CD14-positive monocyte (primary cell): ENCODE results near the gene SLC19A3. TPM values are rescaled to one million over a fixed set of nuclear protein-coding genes. Genes with fewer than 3 reads are reported as not detected.

ENCODE experiments used
- DNase-seq, 3 donors: peaks; one replicate each; pipeline ENCODE4 v3.0.0-alpha.2; 2011 to 2022
- H2AFZ ChIP-seq: 2 replicates; pipeline ENCODE4 v1.6.0; 2012; ENCODE audit warnings: mild to moderate bottlenecking, low read depth, low read length, inconsistent platforms; ENCODE audit not compliant: insufficient read depth, poor library complexity, severe bottlenecking
- H3K27ac ChIP-seq, 2 donors: 1 replicate in 1 of 2; 2 replicates in 1 of 2; pipeline ENCODE4 v1.5.1; 2012 to 2013; ENCODE audit warnings: low read length in 2 of 2, control low read depth in 1 of 2, inconsistent platforms in 1 of 2, low read depth in 1 of 2, mild to moderate bottlenecking in 1 of 2
- H3K27me3 ChIP-seq, 2 donors: one replicate each; pipeline versions ENCODE4 v1.6.0 to v1.6.1; 2011 to 2013; ENCODE audit warnings: low read length in 2 of 2; ENCODE audit not compliant: control insufficient read depth in 2 of 2, insufficient read depth in 2 of 2
- H3K36me3 ChIP-seq, 2 donors: replicated peaks in 1 of 2; 1 replicate in 1 of 2; 2 replicates in 1 of 2; pipeline versions ENCODE4 v1.5.1 to v1.6.1; 2012 to 2013; ENCODE audit warnings: low read length in 2 of 2, control low read depth in 1 of 2, inconsistent platforms in 1 of 2, mild to moderate bottlenecking in 1 of 2; ENCODE audit not compliant: insufficient read depth in 2 of 2, control insufficient read depth in 1 of 2
- H3K4me1 ChIP-seq, 2 donors: 1 replicate in 1 of 2; 2 replicates in 1 of 2; pipeline versions ENCODE4 v1.5.1 to v1.6.1; 2012 to 2013; ENCODE audit warnings: low read length in 2 of 2, control low read depth in 1 of 2, inconsistent platforms in 1 of 2, mild to moderate bottlenecking in 1 of 2, moderate library complexity in 1 of 2; ENCODE audit not compliant: insufficient read depth in 2 of 2, control insufficient read depth in 1 of 2
- H3K4me2 ChIP-seq: replicated peaks from 2 replicates; pipeline ENCODE3; 2012; ENCODE audit warnings: low read length, moderate library complexity, mild to moderate bottlenecking; ENCODE audit not compliant: poor library complexity, severe bottlenecking; ENCODE audit errors: extremely low read depth
- H3K4me3 ChIP-seq, 3 experiments: fragments of 200-600 bp in 1 of 3; sonication (generic) in 1 of 3; replicated peaks in 1 of 3; 1 replicate in 2 of 3; 2 replicates in 1 of 3; pipeline ENCODE4 v1.5.1; 2011 to 2013; ENCODE audit warnings: low read length in 3 of 3, mild to moderate bottlenecking in 3 of 3, control low read depth in 2 of 3, low read depth in 2 of 3, inconsistent platforms in 1 of 3, moderate library complexity in 1 of 3
- H3K79me2 ChIP-seq: 2 replicates; pipeline ENCODE4 v1.6.0; 2012; ENCODE audit warnings: mild to moderate bottlenecking, control low read depth, inconsistent platforms, low read length, moderate library complexity; ENCODE audit not compliant: insufficient read depth
- H3K9ac ChIP-seq: 2 replicates; pipeline ENCODE4 v1.6.0; 2017; ENCODE audit warnings: low read length, mild to moderate bottlenecking; ENCODE audit not compliant: insufficient read depth, poor library complexity, severe bottlenecking
- H3K9me3 ChIP-seq, 2 donors: replicated peaks in 1 of 2; 1 replicate in 1 of 2; 2 replicates in 1 of 2; pipeline versions ENCODE4 v1.5.1 to v1.6.1; 2012 to 2013; ENCODE audit warnings: low read length in 2 of 2, control low read depth in 1 of 2; ENCODE audit not compliant: control insufficient read depth in 1 of 2, insufficient read depth in 1 of 2
- H4K20me1 ChIP-seq: 2 replicates; pipeline ENCODE4 v1.6.0; 2012; ENCODE audit warnings: mild to moderate bottlenecking, low read length, control low read depth, moderate library complexity; ENCODE audit not compliant: insufficient read depth
- H3K27ac Mint-ChIP-seq, 7 donors: one replicate each; pipeline ENCODE4 v1.8.0; 2020; ENCODE audit warnings: mild to moderate bottlenecking in 7 of 7, mixed read lengths in 7 of 7, moderate library complexity in 6 of 7, inconsistent platforms in 2 of 7
- H3K27me3 Mint-ChIP-seq, 3 donors: one replicate each; pipeline ENCODE4 v1.8.0; 2021 to 2022; ENCODE audit warnings: low read depth in 3 of 3, mild to moderate bottlenecking in 3 of 3, mixed read lengths in 3 of 3, moderate library complexity in 3 of 3, inconsistent platforms in 1 of 3
- H3K36me3 Mint-ChIP-seq, 2 donors: one replicate each; pipeline ENCODE4 v1.8.0; 2020; ENCODE audit warnings: mixed read lengths in 2 of 2, inconsistent platforms in 1 of 2, mild to moderate bottlenecking in 1 of 2
- H3K4me1 Mint-ChIP-seq: one replicate; pipeline ENCODE4 v1.8.0; 2020; ENCODE audit warnings: mild to moderate bottlenecking, mixed read lengths
- H3K4me3 Mint-ChIP-seq, 2 donors: one replicate each; pipeline ENCODE4 v1.8.0; 2020; ENCODE audit warnings: mild to moderate bottlenecking in 2 of 2, mixed read lengths in 2 of 2, moderate library complexity in 1 of 2
- H3K9me3 Mint-ChIP-seq, 7 donors: one replicate each; pipeline ENCODE4 v1.8.0; 2020 to 2022; ENCODE audit warnings: mixed read lengths in 7 of 7, mild to moderate bottlenecking in 6 of 7, moderate library complexity in 6 of 7, inconsistent platforms in 2 of 7
- CTCF ChIP-seq: fragments of 200-600 bp; IDR thresholded peaks from one replicate; pipeline ENCODE4 v1.8.0; 2022; ENCODE audit warnings: antibody characterized with exemption, mild to moderate bottlenecking
- WGBS: methylation state at CpG from one replicate; pipeline ENCODE4 v1.1.5; 2013; ENCODE audit warnings: missing lambda C conversion rate; ENCODE audit not compliant: insufficient coverage; 5-methylcytosine and 5-hydroxymethylcytosine counted together
- intact Hi-C, 2 donors: fragments of 100-400 bp; cut with micrococcal nuclease; formaldehyde crosslinking; loops; one replicate each; pipeline versions ENCODE4 v1.15.0 to v1.15.1; 2023
- polyA plus RNA-seq, 3 donors: library from polyadenylated mRNA; depleted of rRNA in 1 of 3; unstranded in 2 of 3; stranded (reverse) in 1 of 3; fragments of 300-500 nt in 2 of 3; fragments of >200 nt in 1 of 3; fragmentation: Illumina TruSeq in 2 of 3; gene quantifications; 1 replicate in 2 of 3; 2 replicates in 1 of 3; pipeline ENCODE4 v1.2.3, GENCODE V29; 2012 to 2021

The SLC19A3 gene
- polyA plus RNA-seq, 3 donors: not detected

DNA sequence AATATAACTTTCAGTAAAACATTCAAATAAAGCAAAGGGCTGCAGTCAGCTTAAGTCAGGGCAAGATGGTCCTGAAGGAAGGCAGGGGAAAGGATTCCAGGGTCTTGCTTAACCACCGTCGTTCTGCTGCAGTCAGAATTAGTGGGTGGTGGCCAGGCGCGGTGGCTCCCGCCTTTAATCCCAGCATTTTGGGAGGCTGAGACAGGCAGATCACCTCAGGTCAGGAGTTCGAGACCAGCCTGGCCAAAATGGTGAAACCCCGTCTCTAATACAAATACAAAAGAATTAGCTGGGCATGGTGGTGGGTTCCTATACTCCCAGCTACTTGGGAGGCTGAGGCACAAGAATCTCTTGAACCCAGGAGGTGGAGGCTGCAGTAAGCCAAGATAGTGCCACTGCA, 6.8 kb downstream of the SLC19A3 start:
- H3K9me3 Mint-ChIP-seq: no peaks in the 10 kb centered on the region
- WGBS: 95% methylated on average over 5 of the region's 7 CpGs
- no peak for TF ChIP-seq CTCF
- intact Hi-C loops: no loop called here
- no peaks in the 10 kb centered on the region for H3K79me2 ChIP-seq
- no peak overlapping the region for H3K4me2 ChIP-seq
- no peaks in the 10 kb centered on the region for H4K20me1 ChIP-seq
- no peak overlapping the region for H3K9ac ChIP-seq
- H3K4me3 ChIP-seq: no peak overlapping the region
- no peak overlapping the region for H3K27ac ChIP-seq
- no peaks in the 10 kb centered on the region for H3K36me3 ChIP-seq
- no peak overlapping the region for H3K27ac Mint-ChIP-seq
- no peak overlapping the region for H3K4me3 Mint-ChIP-seq
- H3K4me1 ChIP-seq: no peaks in the 10 kb centered on the region
- no peaks in the 10 kb centered on the region for H3K9me3 ChIP-seq
- H3K4me1 Mint-ChIP-seq: no peaks in the 10 kb centered on the region
- H3K27me3 Mint-ChIP-seq: peaks cover 4 to 13% (median 5%) of the 10 kb centered on the region in 3 donors
- no peak for DNase-seq
- H3K27me3 ChIP-seq: no peaks in the 10 kb centered on the region
- no peak overlapping the region for H2AFZ ChIP-seq
- no peaks in the 10 kb centered on the region for H3K36me3 Mint-ChIP-seq

DNA sequence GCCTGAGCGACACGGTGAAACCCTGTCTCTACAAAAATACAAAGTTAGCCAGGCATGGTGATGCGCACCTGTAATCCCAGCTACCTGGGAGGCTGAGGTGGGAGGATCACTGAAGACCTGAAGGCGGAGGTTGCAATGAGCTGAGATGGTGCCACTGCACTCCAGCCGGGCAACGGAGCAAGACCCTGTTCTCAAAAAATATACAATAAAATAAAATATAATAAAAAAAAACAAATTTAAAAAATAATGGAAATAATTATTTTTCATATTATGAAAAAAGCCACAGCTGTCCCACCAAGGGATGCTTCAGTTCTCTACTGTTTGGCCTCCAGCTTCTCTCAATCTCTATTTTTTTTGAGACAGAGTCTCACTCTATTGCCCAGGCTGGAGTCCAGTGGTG, 10.4 kb downstream of the SLC19A3 start:
- Histone ChIP-seq H3K79me2 (no peaks in the 10 kb centered on the region), H3K4me2 (no peak overlapping the region), H4K20me1 (no peaks in the 10 kb centered on the region), H3K9me3 (no peaks in the 10 kb centered on the region), H3K27ac (no peak overlapping the region), H2AFZ (no peak overlapping the region), H3K9ac (no peak overlapping the region), H3K27me3 (no peaks in the 10 kb centered on the region), H3K36me3 (no peaks in the 10 kb centered on the region), H3K4me1 (no peaks in the 10 kb centered on the region), H3K4me3 (no peak overlapping the region)
- no peak overlapping the region for H3K4me3 Mint-ChIP-seq
- H3K27me3 Mint-ChIP-seq: peaks cover 2 to 6% (median 4%) of the 10 kb centered on the region in 3 donors
- no peak overlapping the region for H3K27ac Mint-ChIP-seq
- peaks cover 0 to 2% (median 0%) of the 10 kb centered on the region in 7 donors for H3K9me3 Mint-ChIP-seq
- no peaks in the 10 kb centered on the region for H3K36me3 Mint-ChIP-seq
- DNase-seq: no peak
- no peak for TF ChIP-seq CTCF
- 67% methylated on average over 3 of the region's 6 CpGs for WGBS
- H3K4me1 Mint-ChIP-seq: no peaks in the 10 kb centered on the region
- intact Hi-C loops: no loop called here
